C4-2B (cell line): ENCODE data around the gene FADS2.

Experiments
- H3K27ac ChIP-seq: fragments of 450-650 bp; 2 replicates; pipeline ENCODE4 v1.5.1; 2017
- ZFX ChIP-seq: fragments of 450-650 bp; IDR thresholded peaks from 2 replicates; pipeline ENCODE4 v1.6.1; 2017
- TF ChIP-seq, protein P1 (sequence below): fragments of 450-650 bp; conservative IDR thresholded peaks from 2 replicates; pipeline ENCODE4 v1.5.1; 2017; ENCODE audit warnings: mild to moderate bottlenecking

The FADS2 gene

DNA sequence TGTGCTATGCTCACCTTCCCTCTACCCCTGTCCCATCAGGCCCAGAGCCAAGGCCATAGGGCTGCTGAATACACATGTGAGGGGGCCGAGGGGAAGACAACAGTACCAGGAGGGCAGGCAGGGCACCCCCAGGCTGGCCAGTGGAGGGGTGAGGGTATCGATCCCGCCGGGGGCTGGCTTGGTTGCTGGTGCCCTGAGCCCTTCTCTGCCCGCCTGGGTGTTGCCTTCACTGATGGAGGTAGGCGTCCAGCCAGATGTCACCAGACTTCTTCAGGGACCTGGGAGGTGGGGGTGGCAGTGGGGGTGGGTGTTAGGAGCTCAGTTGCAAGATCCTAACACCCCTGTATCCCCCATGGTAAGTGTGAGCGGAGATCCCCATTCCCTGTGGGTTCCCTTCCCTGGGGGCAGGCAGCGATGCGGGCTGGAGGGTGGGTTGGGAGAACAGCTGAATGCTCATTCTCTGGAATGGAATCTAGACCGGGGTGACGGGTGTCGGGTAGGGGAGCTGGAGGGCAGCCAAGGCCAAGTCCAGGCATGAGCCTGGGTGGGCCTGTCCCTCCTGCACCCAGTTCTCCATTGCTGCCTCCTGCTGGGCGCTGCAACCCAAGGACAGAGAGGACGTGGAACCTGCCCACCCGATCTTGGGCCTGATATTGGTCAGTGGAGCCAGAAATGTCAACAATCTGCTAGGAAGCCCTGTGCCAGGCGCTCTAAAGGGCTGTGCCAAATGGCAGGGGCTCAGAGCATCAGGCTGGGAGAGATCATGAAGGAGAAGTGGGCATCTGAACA is 45.7 kb downstream of the FADS2 start:
- no peak for TF ChIP-seq ZFX
- TF ChIP-seq, protein P1, sequence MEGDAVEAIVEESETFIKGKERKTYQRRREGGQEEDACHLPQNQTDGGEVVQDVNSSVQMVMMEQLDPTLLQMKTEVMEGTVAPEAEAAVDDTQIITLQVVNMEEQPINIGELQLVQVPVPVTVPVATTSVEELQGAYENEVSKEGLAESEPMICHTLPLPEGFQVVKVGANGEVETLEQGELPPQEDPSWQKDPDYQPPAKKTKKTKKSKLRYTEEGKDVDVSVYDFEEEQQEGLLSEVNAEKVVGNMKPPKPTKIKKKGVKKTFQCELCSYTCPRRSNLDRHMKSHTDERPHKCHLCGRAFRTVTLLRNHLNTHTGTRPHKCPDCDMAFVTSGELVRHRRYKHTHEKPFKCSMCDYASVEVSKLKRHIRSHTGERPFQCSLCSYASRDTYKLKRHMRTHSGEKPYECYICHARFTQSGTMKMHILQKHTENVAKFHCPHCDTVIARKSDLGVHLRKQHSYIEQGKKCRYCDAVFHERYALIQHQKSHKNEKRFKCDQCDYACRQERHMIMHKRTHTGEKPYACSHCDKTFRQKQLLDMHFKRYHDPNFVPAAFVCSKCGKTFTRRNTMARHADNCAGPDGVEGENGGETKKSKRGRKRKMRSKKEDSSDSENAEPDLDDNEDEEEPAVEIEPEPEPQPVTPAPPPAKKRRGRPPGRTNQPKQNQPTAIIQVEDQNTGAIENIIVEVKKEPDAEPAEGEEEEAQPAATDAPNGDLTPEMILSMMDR: no peak
- no peak overlapping the region for H3K27ac ChIP-seq

DNA sequence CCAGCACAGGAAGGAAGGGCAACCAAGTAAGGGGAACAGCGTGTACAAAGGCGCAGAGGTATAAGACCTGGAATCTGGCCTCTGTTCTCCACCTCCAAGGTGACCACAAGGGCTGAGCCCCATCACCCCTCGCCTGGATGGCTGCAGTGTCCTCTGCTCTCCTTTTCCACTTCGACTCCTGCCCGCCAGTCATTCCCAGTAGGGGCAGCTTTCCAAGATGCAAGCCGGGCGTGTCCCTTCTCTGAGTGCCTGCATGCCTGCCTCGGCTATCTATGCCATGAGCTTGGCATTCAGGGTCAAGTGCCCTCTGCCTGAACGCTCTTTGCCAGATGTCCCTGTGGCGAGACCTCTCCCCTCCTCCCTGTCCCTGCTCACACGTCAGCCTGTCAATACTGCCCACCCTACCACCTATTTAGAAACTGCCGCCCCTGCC is 46.3 kb downstream of the FADS2 start:
- TF ChIP-seq, protein P1: no peak
- TF ChIP-seq ZFX: no peak
- no peak overlapping the region for H3K27ac ChIP-seq

DNA sequence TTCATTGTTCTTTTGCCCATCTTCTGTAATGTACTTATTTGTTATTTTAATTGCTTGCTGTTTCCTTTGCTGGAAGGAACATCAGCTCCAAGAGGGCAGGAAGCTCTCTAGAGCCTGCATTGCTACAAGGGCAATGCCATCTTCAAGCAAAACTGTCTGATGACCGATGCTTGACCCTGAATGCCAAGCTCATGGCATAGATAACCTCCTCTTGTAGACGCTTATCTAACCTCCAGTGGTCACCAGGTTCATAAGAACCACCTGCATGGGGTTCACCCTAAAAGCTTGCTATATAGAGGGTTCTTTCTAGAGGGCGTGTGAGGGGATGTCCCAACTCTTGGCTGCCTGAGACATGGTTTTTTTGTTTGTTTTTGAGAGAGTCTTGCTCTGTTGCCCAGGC is 46.8 kb downstream of the FADS2 start:
- no peak for TF ChIP-seq ZFX
- TF ChIP-seq, protein P1: no peak
- no peak overlapping the region for H3K27ac ChIP-seq

DNA sequence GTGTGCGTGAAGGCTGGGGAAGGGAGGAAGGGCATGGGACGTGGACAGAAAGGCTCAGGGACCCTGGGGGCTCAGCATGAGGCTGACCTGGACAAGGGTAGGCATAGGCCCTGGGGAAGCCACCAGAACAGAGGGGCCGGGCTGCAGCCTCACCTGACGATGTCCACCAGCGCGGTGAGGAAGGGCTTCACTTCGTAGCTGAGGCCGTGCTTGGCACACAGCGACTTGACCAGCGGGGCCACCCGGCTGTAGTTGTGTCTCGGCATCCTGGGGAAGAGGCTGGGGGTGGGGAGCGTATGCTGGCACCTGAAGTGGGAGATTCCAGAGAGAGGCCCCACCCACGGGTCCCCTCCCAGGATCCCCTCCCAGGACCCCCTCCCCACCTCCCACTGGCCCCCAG is 47.6 kb downstream of the FADS2 start:
- H3K27ac ChIP-seq: no peak overlapping the region

DNA sequence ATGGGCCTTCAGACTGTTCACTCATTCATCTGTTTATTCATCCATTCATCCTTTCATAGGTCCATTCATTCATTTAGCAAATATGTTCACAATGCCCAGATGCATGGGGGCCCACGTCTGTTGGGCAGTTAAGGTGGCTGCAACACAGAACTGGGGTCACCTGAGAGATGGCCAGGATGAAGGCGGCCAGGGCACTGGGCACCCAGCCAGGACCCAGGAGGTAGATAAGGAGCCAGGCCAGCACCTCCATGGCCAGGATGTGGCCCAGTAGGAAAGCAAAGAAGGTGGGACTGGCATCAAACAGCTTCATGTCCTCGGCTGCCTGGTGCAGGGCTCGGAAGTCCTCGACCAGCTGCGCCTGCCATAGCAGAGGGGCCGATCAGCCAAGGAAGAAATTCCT is 51.1 kb downstream of the FADS2 start:
- H3K27ac ChIP-seq: no peak overlapping the region
- TF ChIP-seq, protein P1: no peak
- no peak for TF ChIP-seq ZFX

More for the DNA sequence above, 47.6 kb downstream of the FADS2 start:
- no peak for TF ChIP-seq ZFX
- TF ChIP-seq, protein P1: no peak

DNA sequence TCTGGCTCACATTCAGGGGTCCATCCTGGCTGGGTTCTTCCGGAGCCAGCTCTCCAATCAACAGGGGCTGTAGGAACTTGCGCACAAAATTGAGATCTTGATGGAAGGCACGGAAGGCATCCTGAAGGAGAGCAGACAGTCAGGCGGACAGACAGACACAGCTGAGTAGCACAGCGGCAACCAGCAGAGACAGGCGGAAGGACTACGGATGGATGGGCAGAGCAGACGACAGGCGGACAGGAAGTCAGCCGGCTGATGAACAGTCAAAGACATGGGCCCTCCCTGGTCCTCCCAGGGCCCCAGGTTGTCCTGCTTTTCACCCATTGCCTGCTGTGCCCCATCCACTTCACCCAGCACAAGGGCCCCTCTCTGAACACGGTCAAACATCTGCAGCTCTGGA is 51.9 kb downstream of the FADS2 start:
- TF ChIP-seq, protein P1: no peak
- TF ChIP-seq ZFX: no peak
- H3K27ac ChIP-seq: no peak overlapping the region

DNA sequence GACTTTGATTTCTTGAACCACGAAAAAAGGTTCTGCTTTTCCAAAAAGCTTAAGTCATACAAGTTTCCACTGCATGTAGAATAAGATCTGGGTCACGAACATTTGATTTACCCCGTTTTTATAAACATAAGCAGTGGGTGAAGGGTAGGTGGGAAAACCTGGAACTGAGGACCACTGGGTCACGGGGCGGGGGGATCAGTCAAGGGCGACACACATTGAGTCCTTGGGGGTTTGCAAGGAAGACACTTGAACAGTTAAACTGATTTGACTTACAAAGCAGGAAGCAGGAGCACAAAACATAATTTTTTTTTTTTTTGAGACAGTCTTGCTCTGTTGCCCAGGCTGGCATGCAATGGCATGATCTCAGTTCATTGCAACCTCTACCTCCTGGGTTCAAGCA is 52.4 kb downstream of the FADS2 start:
- no peak overlapping the region for H3K27ac ChIP-seq

More for the DNA sequence above, 52.4 kb downstream of the FADS2 start:
- no peak for TF ChIP-seq ZFX
- TF ChIP-seq, protein P1: no peak
